Erythroblast (primary cell): ENCODE results near the gene ATF7IP2.

ENCODE experiments used
- GATA1 ChIP-seq: IDR thresholded peaks from 2 replicates; pipeline ENCODE4 v1.6.1; 2011; ENCODE audit warnings: low read depth, mild to moderate bottlenecking, control low read depth, low read length, moderate library complexity
- POLR2A ChIP-seq: IDR thresholded peaks from 2 replicates; pipeline ENCODE4 v1.6.1; 2011; ENCODE audit warnings: mild to moderate bottlenecking, low read length

DNA sequence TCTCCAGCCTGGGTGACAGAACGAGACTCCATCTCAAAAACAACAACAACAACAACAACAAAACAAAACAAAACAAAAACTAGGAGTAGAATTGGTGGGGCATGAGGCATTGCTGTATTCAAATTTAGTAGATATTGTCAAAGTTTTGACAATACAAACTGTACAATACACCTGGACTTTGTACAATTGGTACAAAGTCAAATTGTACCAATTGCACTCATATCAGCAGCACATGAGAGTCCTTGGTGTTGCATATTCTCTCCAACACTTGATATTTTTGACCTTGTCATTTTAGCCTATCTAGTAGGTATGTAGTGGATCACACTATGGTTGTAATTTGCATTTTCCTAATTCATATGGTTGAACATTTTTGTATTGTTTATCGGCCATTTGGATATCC, 14.3 kb upstream of the ATF7IP2 start:
- TF ChIP-seq POLR2A (no peak), GATA1 (no peak)
